NCI-H226 (cell line): Measurements from ENCODE around the gene NUP93.
A peak's percentile ranks its signal among the peaks of the same experiment; 100 is the strongest.
"Not testable (repeated sequence)": the region's sequence is repeated elsewhere in the genome, so short reads cannot be mapped to it uniquely, and the experiment has no call there.

ENCODE experiments used
- DNase-seq: peaks from one replicate; pipeline ENCODE4 v3.0.0-alpha.2; 2015

The NUP93 gene

GRCh38 chr16:56709443-56710040 is 20.4 kb upstream of the NUP93 start:
- DNase-seq: no peak

- no peak for DNase-seq
Measured at GRCh38 chr16:56710181-56710737, 19.7 kb upstream of the NUP93 start.

GRCh38 chr16:56711862-56712261 is 18.1 kb upstream of the NUP93 start:
- no peak for DNase-seq

GRCh38 chr16:56713794-56714193 is 16.1 kb upstream of the NUP93 start:
- DNase-seq: no peak

GRCh38 chr16:56715126-56715525 is 14.8 kb upstream of the NUP93 start:
- DNase-seq: no peak

- no peak for DNase-seq
Measured at GRCh38 chr16:56716761-56717160, 13.2 kb upstream of the NUP93 start.

GRCh38 chr16:56717532-56717931 is 12.4 kb upstream of the NUP93 start:
- DNase-seq: not testable (repeated sequence)

GRCh38 chr16:56722200-56722842 is 7.6 kb upstream of the NUP93 start:
- no peak for DNase-seq

GRCh38 chr16:56724191-56724590 is 5.7 kb upstream of the NUP93 start:
- DNase-seq: no peak

- DNase-seq: no peak
Measured at GRCh38 chr16:56726283-56726682, 3.6 kb upstream of the NUP93 start.

- no peak for DNase-seq
Measured at GRCh38 chr16:56726926-56727325, 3.0 kb upstream of the NUP93 start.

- no peak for DNase-seq
Measured at GRCh38 chr16:56728027-56728426, 1.9 kb upstream of the NUP93 start.

GRCh38 chr16:56728980-56729734 is 772 bp upstream of the NUP93 start:
- no peak for DNase-seq

GRCh38 chr16:56732366-56732765 is 2.4 kb downstream of the NUP93 start:
- DNase-seq: no peak

GRCh38 chr16:56732832-56733231 is 2.9 kb downstream of the NUP93 start:
- DNase-seq: no peak

GRCh38 chr16:56734429-56734828 is 4.5 kb downstream of the NUP93 start:
- DNase-seq: no peak

GRCh38 chr16:56736476-56736875 is 6.5 kb downstream of the NUP93 start:
- no peak for DNase-seq

GRCh38 chr16:56737539-56737938 is 7.6 kb downstream of the NUP93 start:
- no peak for DNase-seq

GRCh38 chr16:56738221-56738620 is 8.3 kb downstream of the NUP93 start:
- DNase-seq: no peak

- DNase-seq: not testable (repeated sequence)
Measured at GRCh38 chr16:56739378-56739777, 9.4 kb downstream of the NUP93 start.

- no peak for DNase-seq
Measured at GRCh38 chr16:56741399-56741798, 11.5 kb downstream of the NUP93 start.

GRCh38 chr16:56742030-56742984 is 12.4 kb downstream of the NUP93 start:
- peak; percentile 85 for DNase-seq

GRCh38 chr16:56743840-56744239 is 13.9 kb downstream of the NUP93 start:
- no peak for DNase-seq
